Activated CD4-positive, alpha-beta T cell treated with anti-CD3 and anti-CD28 coated beads for 24 hours (primary cell): ENCODE measurements around the gene GPR146.
"Not testable (repeated sequence)": the region's sequence is repeated elsewhere in the genome, so short reads cannot be mapped to it uniquely, and the experiment has no call there.

Source experiments
- DNase-seq, 2 donors: peaks; one replicate each; pipeline ENCODE4 v3.0.0-alpha.2; 2020; ENCODE audit warnings: low read depth in 2 of 2

The GPR146 gene

GRCh38 chr7:1058311-1058710 is 14.0 kb downstream of the GPR146 start:
- no peak for DNase-seq

DNA sequence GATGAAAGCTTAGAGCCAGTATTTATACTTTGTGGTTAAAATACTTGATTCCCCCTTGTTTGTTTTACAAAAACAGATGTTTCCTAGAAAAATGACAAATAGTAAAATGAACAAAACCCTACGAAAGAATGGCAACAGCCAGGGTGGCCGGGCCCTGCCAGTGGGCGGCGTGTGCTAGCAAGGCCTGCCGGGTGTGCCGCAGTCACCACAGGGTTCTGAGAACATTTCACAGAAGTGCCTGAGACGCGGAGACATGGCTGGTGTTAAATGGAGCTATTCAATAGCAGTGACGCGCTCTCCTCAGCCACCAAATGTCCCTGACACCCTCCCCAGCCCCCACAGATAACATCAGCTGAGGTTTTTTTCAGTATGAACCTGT is 14.5 kb downstream of the GPR146 start:
- no peak for DNase-seq

GRCh38 chr7:1059200-1060091 is 15.1 kb downstream of the GPR146 start:
- DNase-seq, result no peak

DNA sequence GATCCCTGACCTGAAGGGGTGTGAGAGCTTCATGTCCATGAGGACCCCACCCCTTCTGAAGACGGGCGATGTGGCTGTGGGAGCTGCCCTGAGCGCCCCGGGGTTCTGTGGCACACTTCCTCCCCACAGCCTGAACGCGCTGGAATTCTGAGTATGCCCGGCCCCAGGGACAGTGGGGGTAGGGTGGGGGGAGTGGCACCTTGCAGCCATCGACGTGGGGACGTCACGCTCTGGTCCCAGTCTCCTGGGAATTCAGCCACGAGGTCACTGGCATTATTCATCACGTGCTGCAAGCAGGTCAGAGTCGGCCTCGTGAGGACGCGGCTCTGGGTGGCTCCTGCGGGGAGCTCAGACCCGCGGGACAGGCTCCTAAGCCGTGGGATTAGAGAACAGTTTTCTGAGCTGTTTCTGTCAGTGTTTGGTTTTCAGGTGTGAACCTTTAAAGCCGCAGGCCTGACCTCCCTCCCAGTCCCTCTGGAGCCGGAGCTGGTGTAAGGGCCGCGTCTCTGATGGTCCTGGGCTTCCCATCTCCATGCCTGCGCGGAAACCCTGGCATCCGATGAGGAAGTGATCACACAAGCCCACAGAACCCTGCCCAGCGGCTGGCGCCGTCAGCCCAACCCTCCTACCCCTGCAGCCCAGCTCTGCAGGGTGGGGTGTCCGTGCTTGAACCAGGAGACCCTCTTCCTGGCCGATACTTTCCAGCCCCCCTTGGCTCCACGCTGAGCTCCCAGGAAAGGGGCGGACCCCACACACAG is 16.1 kb downstream of the GPR146 start:
- no peak for DNase-seq

DNA sequence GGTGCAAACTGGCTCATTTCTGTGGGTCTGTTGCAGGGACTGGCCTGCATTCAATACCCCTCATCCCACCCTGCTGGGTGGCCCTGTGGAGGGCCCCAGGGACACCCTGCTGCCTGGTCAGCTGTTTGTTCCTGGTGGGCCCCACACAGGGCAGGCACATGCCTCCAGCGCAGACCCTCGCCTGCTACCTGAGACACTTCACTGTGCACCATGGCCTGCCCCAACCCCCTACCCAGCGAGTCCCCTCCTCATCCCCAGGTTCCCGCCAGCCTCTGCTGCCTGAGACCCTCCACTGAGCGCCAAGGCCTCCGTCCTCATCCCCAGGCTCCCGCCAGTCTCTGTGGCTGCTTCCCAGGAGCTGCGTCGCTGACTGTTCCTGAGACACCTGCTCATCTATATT is 16.8 kb downstream of the GPR146 start:
- DNase-seq, result no peak

DNA sequence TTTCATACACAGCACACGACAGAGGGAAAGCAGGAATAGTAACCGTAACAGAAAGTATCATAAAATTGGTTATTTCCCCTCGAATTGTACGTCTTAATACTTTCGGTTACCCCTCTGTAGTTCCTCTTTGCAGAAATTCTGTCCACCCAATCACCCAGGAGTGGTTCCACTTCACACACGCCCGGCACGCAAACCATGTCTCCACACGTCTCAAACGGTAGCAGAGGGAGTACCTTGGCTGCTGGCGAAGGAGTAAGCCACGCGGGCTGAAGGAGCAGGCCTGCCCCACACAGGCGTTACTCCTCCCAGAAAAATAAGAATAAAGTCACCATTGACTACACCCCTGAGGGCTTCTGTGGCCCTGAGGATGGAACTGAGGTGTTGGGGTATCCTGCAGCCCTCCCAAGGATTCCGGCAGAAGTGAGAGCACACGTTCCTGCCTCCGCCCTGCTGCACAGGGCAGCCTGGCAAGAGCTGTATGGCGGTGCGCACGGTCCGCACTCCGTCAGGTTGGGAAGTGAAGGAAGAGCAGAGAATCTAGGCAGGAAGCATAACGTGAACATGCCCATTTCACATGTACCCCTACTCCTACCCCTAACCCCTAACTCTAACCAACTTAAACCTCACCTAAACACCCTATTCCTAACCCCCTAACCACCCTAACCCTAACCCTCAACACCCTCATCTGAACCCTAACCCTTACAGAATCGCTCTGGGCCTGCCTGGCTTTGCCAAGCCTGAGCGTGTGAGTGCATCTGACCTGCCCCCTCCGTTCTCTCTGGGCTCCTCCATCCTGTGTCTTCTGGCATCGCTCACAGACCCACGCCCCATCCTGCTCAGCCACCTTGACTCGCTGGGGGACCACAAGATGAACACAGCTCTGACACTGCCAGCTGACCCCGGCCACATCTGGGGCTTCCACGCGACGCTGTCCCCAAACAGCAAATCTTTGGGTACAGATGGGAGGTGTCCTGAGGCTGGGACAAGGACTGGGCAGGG is 18.2 kb downstream of the GPR146 start:
- no peak for DNase-seq

DNA sequence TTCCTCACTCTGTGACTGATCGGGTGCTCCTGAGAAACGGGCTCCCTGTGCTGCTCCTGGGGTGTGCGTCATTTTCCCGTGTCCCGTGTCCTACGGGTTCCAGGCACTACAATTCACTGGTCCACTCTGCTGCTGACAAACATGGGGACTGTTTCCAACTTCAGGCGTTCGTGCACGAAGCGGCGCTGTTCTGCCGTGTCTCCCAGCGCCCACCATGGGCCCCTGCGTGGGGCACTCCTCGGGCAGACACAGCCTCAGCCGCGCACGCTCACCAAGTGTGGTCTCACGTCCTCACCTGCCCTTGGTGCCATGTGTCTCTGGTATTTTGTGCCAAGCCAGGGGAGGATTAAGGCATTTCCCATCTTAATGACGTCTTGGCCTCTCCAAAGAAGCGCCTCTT is 19.0 kb downstream of the GPR146 start:
- no peak for DNase-seq

GRCh38 chr7:1064581-1064980 is 20.2 kb downstream of the GPR146 start:
- no peak for DNase-seq

DNA sequence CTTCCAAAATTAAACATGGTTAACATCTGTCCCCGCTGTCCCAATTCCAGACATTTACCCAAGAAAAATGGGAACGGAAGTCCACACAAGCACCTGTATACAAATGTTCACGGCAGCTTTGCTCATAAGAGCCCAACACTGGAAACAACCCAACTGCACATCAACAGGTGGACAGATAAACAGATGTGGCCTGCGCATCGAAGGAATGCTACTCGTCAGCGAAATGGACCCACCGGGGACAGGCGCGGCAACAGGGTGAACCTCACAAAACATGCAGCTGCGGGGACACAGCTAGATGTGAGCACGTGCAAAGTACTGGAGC is 20.9 kb downstream of the GPR146 start:
- no peak for DNase-seq

DNA sequence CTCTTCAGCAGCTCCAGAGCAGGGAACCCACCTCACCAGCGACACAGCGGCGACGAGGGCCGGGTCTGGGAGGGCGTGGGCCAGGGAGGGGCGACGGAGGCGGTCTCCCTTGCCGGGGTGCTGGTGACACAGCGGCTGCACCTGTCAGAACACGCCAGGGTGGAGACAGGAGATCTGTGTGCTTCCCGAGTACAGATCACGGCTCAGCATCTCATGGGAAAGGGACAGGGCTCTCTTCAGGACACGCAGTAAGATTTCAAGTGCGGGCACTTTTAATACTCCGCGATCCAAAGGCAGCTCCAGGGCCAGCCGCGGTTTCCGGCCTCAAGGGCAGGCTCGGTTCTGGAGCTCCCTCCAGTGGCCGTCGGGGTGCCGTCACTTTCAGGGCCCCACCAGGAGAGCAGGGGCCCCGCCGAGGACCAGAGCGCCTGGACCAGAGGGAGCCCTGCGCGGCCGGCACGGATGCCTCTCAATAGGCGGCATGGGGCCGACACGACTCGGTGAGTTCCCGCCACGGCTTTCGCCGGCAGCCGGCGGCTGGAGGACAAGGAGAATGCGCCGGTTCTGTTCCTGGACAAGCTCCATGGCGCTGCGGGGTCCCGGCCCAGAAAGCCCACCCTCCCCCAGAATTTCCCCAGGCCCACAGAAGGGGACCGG is 21.4 kb downstream of the GPR146 start:
- peak; percentile 66 to 74 for DNase-seq

GRCh38 chr7:1066242-1066588 is 21.9 kb downstream of the GPR146 start:
- no peak for DNase-seq

- DNase-seq, result no peak
Measured at GRCh38 chr7:1068013-1068412, 23.7 kb downstream of the GPR146 start.

DNA sequence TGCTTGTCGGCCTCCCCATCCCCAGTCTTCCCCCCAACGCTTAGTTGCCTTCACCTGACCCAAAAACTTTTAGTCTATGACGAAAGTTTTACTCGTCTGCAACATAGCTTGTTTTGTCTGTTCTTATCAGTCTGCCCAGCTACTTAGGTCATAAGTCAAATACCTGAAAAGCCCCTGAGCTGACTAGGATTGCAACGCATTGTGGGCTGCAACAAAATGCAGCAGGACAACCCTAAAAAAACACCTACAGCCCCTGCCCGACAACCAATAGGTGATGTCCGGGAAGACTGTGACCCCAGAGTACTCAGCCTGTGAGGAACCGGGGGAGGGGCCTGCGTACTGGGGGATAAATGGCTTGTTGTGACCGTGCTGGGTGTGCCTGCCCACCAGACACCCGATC is 24.3 kb downstream of the GPR146 start:
- DNase-seq, result no peak

DNA sequence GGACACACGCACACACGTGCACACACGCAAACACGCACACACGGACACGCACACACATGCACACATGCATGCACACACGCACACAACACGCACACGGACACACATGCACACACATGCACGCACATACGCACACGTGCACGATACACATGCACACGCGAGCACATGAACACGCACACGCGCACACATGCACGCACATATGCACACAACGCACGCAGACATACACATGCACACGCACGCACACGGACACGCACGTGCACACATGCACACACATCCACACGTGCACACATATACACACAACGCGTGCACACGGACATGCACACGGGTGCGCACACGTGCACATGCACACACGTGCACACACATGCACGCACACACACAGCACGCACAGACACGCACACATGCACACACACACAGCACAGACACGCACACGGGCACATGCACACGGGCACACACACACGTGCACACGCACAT is 26.2 kb downstream of the GPR146 start:
- no peak for DNase-seq

DNA sequence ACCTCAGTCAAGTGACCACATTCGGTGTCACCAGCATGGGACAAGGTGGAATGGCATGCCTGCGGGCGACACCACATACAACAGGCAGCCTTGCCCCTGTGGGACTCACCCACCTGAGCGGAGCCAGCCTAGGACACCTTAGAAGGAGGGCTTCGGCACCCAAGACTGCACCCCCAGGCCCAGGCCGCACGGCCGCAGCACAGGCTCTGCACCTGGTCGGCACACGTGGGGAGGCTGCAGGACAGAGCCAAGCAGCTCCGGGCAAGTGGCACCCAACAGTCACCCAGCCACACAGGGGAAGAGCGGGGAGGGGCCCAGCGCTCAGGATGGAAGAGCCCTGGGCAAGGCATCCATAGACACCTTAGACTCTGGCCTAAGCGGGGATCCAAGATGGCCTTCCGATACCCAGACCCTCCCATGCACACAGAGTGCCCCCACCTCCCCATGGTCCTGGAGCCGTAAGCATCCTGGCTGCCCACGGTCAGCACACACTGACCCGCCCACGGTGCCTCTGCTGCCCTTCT is 27.4 kb downstream of the GPR146 start:
- DNase-seq, result no peak

DNA sequence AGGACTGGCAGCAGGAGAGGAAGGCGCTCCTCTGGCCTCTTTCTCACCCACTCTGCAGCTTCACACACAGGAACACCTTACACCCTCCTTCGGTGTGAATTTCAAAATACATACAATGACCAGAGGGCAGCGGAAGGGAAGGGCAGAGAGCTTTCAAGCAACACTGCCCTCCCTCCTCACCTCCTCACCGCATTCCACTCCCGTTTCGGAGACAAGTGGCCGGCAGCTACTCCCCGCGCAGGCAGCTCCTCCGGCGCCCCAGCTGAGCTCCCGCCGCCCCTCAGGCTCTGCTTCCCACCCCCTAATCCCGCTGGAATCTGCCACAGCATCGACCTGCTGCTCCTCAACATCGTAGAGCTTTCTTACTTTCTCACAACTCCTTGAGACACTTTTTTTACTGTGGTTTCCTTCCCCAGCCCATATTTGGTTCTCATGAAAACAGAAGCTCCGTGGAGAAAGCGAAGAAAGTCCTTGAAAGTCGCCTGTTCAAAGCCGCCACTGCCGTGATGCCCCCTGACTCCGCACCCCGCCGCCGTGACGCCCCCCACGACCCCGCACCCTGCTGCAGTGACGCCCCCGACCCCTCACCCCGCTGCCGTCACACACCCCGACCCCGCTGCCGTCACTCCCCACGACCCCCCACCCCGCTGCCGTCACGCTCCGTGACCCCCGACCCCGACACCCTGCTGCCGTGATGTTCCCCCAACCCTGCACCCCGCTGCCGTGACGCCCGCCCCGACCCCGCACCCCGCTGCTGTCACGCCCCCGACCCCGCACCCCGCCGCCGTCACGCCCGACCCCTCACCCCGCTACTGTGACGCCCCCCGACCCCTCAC is 29.0 kb downstream of the GPR146 start:
- DNase-seq, result no peak

DNA sequence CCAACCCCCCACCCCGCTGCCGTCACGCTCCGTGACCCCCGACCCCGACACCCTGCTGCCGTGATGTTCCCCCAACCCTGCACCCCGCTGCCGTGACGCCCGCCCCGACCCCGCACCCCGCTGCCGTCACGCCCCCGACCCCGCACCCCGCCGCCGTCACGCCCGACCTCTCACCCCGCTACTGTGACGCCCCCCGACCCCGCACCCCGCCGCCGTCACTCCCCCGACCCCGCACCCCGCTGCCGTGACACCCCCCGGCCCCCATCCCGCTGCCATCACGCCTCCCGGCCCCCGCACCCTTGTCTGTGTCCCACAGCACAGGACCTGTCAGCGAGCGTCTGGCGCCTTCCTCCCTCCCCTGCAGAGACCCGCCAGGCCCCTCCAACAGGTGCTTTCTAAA is 29.7 kb downstream of the GPR146 start:
- DNase-seq, result not testable (repeated sequence)

DNA sequence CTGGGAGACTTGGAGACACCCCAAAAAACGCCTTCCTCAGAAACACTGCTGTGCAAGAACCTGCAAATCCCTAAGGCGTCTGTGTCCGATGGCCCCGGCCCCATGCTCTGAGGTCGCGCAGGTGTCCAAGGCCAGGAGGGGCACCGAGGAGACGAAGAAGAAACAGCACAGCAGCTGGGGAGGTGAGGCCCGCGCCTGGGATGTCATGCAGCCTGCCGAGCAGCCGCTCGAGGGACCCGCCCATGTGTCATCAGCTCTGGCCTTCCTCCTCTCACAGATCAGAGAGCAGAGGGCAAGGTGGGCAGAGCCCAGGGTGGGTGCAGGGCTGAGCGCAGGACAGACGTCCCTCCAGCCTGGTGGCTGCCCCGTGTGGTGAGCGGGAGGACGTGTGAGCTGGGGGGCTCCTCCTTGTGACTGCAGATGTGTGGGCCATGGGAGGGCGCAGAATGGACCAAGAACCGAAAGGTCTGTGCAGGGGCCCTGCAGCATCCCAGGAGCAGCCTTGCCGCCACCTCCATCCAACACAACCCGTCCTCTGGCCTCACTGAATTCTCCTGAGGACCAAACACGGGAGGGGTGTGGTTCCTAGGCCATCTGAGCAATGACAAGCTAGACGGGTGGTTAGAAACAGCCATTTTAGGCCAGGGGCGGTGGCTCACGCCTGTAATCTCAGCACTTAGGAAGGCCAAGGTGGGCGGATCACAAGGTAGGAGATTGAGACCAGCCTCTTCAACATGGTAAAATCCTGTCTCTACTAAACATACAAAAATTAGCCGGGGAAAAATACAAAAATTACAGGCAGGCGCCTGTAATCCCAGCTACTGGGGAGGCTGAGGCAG is 30.5 kb downstream of the GPR146 start:
- DNase-seq, result no peak
